ENCODE results near the gene CIB4. TPM values are rescaled to one million over a fixed set of nuclear protein-coding genes. Genes with fewer than 3 reads are reported as not detected.

CIB4 gene
- total and polyA plus RNA-seq, 9 of the 15 experiments (the other 6 are each of a cell fraction or from before 2014, with no cell fraction given) = not detected

- ATAC-seq (no peak), FAIRE-seq (no peak), DNase-seq (ENCODE audit: extremely low read depth in 1 of 4, low spot score in 3 of 4) (no peak)
- H3K4me2 ChIP-seq (ENCODE audit: insufficient read depth, low read length) = no peak overlapping the region
- no peaks in the 10 kb centered on the region for H3K79me2 ChIP-seq (ENCODE audit: control insufficient read depth, insufficient read depth, low read length)
- H3K4me3 ChIP-seq = no peak overlapping the region
- TF ChIP-seq, protein P1, sequence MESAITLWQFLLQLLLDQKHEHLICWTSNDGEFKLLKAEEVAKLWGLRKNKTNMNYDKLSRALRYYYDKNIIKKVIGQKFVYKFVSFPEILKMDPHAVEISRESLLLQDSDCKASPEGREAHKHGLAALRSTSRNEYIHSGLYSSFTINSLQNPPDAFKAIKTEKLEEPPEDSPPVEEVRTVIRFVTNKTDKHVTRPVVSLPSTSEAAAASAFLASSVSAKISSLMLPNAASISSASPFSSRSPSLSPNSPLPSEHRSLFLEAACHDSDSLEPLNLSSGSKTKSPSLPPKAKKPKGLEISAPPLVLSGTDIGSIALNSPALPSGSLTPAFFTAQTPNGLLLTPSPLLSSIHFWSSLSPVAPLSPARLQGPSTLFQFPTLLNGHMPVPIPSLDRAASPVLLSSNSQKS (CRISPR knock-in tag; IDR thresholded peaks at IDR 0.05) = no peak
- TF ChIP-seq, protein P2, sequence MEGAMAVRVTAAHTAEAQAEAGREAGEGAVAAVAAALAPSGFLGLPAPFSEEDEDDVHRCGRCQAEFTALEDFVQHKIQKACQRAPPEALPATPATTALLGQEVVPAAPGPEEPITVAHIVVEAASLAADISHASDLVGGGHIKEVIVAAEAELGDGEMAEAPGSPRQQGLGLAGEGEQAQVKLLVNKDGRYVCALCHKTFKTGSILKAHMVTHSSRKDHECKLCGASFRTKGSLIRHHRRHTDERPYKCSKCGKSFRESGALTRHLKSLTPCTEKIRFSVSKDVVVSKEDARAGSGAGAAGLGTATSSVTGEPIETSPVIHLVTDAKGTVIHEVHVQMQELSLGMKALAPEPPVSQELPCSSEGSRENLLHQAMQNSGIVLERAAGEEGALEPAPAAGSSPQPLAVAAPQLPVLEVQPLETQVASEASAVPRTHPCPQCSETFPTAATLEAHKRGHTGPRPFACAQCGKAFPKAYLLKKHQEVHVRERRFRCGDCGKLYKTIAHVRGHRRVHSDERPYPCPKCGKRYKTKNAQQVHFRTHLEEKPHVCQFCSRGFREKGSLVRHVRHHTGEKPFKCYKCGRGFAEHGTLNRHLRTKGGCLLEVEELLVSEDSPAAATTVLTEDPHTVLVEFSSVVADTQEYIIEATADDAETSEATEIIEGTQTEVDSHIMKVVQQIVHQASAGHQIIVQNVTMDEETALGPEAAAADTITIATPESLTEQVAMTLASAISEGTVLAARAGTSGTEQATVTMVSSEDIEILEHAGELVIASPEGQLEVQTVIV (CRISPR knock-in tag; IDR thresholded peaks at IDR 0.05; ENCODE audit: borderline replicate concordance) = no peak
- TF ChIP-seq ZNF57 (CRISPR knock-in tag; IDR thresholded peaks at IDR 0.05) = no peak
- TF ChIP-seq POLR2G (IDR thresholded peaks at IDR 0.05; ENCODE audit: low read depth, low read length) = no peak
- TF ChIP-seq POLR3G (IDR thresholded peaks at IDR 0.05; ENCODE audit: extremely low read depth, insufficient read length, insufficient replicate concordance) = no peak
- no peak for TF ChIP-seq TFE3 (CRISPR knock-in tag; IDR thresholded peaks at IDR 0.05)
- TF ChIP-seq, protein P3, sequence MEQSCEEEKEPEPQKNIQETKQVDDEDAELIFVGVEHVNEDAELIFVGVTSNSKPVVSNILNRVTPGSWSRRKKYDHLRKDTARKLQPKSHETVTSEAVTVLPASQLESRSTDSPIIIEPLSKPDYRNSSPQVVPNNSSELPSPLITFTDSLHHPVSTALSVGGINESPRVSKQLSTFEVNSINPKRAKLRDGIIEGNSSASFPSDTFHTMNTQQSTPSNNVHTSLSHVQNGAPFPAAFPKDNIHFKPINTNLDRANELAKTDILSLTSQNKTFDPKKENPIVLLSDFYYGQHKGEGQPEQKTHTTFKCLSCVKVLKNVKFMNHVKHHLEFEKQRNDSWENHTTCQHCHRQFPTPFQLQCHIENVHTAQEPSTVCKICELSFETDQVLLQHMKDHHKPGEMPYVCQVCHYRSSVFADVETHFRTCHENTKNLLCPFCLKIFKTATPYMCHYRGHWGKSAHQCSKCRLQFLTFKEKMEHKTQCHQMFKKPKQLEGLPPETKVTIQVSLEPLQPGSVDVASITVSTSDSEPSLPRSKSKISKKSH (CRISPR knock-in tag; IDR thresholded peaks at IDR 0.05) = no peak
- no peak for TF ChIP-seq SMARCE1 (IDR thresholded peaks at IDR 0.05)
- no peak for TF ChIP-seq NFYB (IDR thresholded peaks at IDR 0.05; ENCODE audit: extremely low read depth, insufficient read length)
- no peak for TF ChIP-seq KAT2B (IDR thresholded peaks at IDR 0.05; ENCODE audit: low read depth, low read length)
- no peak for TF ChIP-seq FOXP4 (CRISPR knock-in tag; IDR thresholded peaks at IDR 0.05; ENCODE audit: borderline replicate concordance)
- TF ChIP-seq NFE2L1 (tag; IDR thresholded peaks at IDR 0.05; ENCODE audit: borderline replicate concordance, low read depth) = no peak
- no peak for TF ChIP-seq NEUROD1 (IDR thresholded peaks at IDR 0.05; ENCODE audit: borderline replicate concordance, low read depth, low read length, partially characterized antibody)
- POLR2A ChIA-PET = no interaction called here
- H4K20me1 ChIP-seq (replicated peaks; ENCODE audit: control insufficient read depth, insufficient read depth, low read length) = no peaks in the 10 kb centered on the region
- H3K9me3 ChIP-seq (replicated peaks; ENCODE audit: control insufficient read depth, insufficient read depth, low read depth, low read length) = no peaks in the 10 kb centered on the region
- H3K27me3 ChIP-seq (ENCODE audit: control insufficient read depth in 2 of 2, insufficient read depth in 2 of 2, low read length in 2 of 2) = peaks cover 19 to 28% of the 10 kb centered on the region in 2 experiments; a peak in 4 of 5 replicates
- no peaks in the 10 kb centered on the region for H3K4me1 ChIP-seq (replicated peaks in 1 of 2; ENCODE audit: control insufficient read depth in 2 of 2, insufficient read depth in 2 of 2, low read length in 2 of 2)
- no peak overlapping the region for H2AFZ ChIP-seq (ENCODE audit: low read depth, low read length)
- no peak overlapping the region for H3K9ac ChIP-seq (ENCODE audit: insufficient read depth in 1 of 2, low read depth in 2 of 2, low read length in 2 of 2)
- intact Hi-C loops (cut with micrococcal nuclease) = no loop called here
- BruUV-seq (replicated peaks) = no TSS peak
- 1% methylated on average over 4 of the region's 4 CpGs for WGBS (ENCODE audit: insufficient coverage, low coverage, missing lambda C conversion rate)
- no peaks in the 10 kb centered on the region for H3K36me3 ChIP-seq (ENCODE audit: control insufficient read depth, insufficient read depth, low read length)
- no peak overlapping the region for H3K27ac ChIP-seq (ENCODE audit: extremely low read depth, low read depth, low read length)
- no peaks in the 10 kb centered on the region for H3K9me1 ChIP-seq (ENCODE audit: control insufficient read depth, insufficient read depth, low read length)
- CTCF ChIA-PET (ENCODE audit: low intra/inter-chr PET ratio) = no interaction called here
- in situ Hi-C loops (cut with MboI) = no loop called here
Measured at GRCh38 chr2:26598996-26599373, 42.2 kb downstream of the CIB4 start.
